MM.1S (cell line): Measurements from ENCODE around the gene RRN3.
A peak's percentile ranks its signal among the peaks of the same experiment; 100 is the strongest.
"Not testable (repeated sequence)": the region's sequence is repeated elsewhere in the genome, so short reads cannot be mapped to it uniquely, and the experiment has no call there.

Source experiments
- DNase-seq: peaks from one replicate; pipeline ENCODE4 v3.0.0-alpha.2; 2015
- H2AFZ ChIP-seq: fragments of 300-600 bp; sonication (generic); 2 replicates; pipeline ENCODE4 v1.6.0; 2016; ENCODE audit warnings: antibody characterized with exemption, low read length
- H3F3A ChIP-seq: fragments of 300-600 bp; sonication (generic); 2 replicates; pipeline ENCODE4 v1.6.1; 2016; ENCODE audit warnings: mild to moderate bottlenecking, antibody characterized with exemption, low read length, moderate library complexity, mixed read lengths; ENCODE audit not compliant: insufficient read depth
- H3K27ac ChIP-seq: fragments of 300-600 bp; sonication (generic); 2 replicates; pipeline ENCODE4 v1.5.1; 2016; ENCODE audit warnings: mild to moderate bottlenecking, low read length
- H3K27me3 ChIP-seq: fragments of 300-600 bp; sonication (generic); replicated peaks from 2 replicates; pipeline ENCODE4 v1.6.0; 2016; ENCODE audit warnings: low read length; ENCODE audit not compliant: insufficient read depth
- H3K36me3 ChIP-seq: fragments of 300-600 bp; sonication (generic); replicated peaks from 2 replicates; pipeline ENCODE4 v1.6.1; 2016; ENCODE audit warnings: mild to moderate bottlenecking, low read length, mixed read lengths; ENCODE audit not compliant: insufficient read depth
- H3K4me1 ChIP-seq: fragments of 300-600 bp; sonication (generic); 2 replicates; pipeline ENCODE4 v1.6.1; 2016; ENCODE audit warnings: low read length, mixed read lengths
- H3K4me2 ChIP-seq: fragments of 300-600 bp; sonication (generic); 2 replicates; pipeline ENCODE4 v1.6.0; 2016; ENCODE audit warnings: low read depth, low read length
- H3K4me3 ChIP-seq: fragments of 300-600 bp; sonication (generic); 2 replicates; pipeline ENCODE4 v1.5.1; 2016; ENCODE audit warnings: low read length, mixed read lengths
- H3K79me2 ChIP-seq: fragments of 300-600 bp; sonication (generic); 2 replicates; pipeline ENCODE4 v1.6.1; 2016; ENCODE audit warnings: mixed run types, low read length, mixed read lengths
- H3K9ac ChIP-seq: fragments of 300-600 bp; sonication (generic); 2 replicates; pipeline ENCODE4 v1.6.1; 2016; ENCODE audit warnings: low read length, mixed read lengths
- H3K9me2 ChIP-seq: fragments of 300-600 bp; sonication (generic); replicated peaks from 2 replicates; pipeline ENCODE4 v1.6.1; 2016; ENCODE audit warnings: mild to moderate bottlenecking, low read length, mixed read lengths; ENCODE audit not compliant: insufficient read depth
- H3K9me3 ChIP-seq: fragments of 300-600 bp; sonication (generic); replicated peaks from 2 replicates; pipeline ENCODE4 v1.6.1; 2016; ENCODE audit warnings: mild to moderate bottlenecking, low read length, mixed read lengths; ENCODE audit not compliant: insufficient read depth
- H4K20me1 ChIP-seq: fragments of 300-600 bp; sonication (generic); 2 replicates; pipeline ENCODE4 v1.6.1; 2016; ENCODE audit warnings: mild to moderate bottlenecking, low read length, moderate library complexity, mixed read lengths; ENCODE audit not compliant: insufficient read depth
- TF ChIP-seq, protein P1 (sequence below): fragments of 300-600 bp; sonication (generic); IDR thresholded peaks from 2 replicates; pipeline ENCODE4 v1.5.1; 2016; ENCODE audit warnings: antibody characterized with exemption, low read length, mixed read lengths

The RRN3 gene

DNA sequence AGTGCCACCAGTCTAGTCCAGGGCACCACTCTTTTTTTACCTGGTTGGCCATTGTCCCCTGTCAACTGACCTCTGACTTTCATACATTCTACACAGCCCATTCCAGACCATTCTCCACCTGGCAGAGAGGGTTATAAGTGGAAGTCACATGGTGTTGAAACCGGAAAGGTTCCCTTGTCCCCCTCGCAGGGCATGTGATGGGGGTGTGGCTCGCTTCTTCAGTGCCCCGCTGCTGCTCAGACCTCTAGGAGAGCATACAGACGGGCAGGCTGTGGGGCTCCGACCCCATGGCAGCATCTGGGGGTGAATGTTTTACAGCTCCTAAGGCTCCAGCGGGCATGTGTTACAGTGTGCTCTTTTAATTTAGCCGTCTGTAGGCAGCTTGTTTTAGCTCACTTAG, 67.0 kb downstream of the RRN3 start:
- H4K20me1 ChIP-seq, H2AFZ ChIP-seq: not testable (repeated sequence)

DNA sequence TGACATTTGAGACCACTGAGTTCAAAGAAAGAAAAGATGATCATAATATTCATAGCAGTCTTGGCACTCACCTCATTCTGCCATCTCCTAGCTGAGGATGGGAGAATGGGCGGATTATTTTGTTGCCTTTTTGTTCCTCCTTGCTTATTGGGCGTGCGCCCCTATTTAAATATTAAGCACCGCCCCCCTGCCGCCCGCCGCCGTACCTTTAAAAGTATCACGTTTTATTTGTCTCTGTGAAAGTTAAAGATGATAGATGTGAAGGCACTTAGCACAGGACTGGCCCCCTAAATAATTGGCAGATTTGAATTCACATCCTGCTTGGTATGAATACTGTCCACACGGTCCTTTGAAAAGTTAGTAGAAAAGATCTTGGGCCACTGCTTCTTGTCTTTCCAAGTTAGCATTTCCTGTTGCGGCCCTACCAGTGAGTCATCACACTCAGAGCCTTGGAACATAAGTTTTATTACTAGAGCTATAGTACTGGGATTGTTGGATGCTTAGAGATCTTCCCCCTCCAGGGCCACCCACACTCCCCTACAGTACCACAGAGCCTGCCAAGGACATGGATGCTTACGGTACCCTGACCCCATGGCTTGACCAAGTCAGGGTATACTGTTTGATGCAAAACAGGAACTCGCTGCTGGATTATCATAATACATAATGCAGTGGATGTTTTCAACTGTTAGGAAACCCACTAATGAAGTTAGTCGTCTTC, 68.7 kb downstream of the RRN3 start:
- H3K4me1 ChIP-seq, H3K9me2 ChIP-seq, H3K27me3 ChIP-seq, H3K9ac ChIP-seq, H3K79me2 ChIP-seq, H3K36me3 ChIP-seq, H2AFZ ChIP-seq, H3K4me3 ChIP-seq, DNase-seq, H3K27ac ChIP-seq, H3K4me2 ChIP-seq, H3F3A ChIP-seq, H3K9me3 ChIP-seq, H4K20me1 ChIP-seq: not testable (repeated sequence)

More for the DNA sequence above, 67.0 kb downstream of the RRN3 start:
- not testable (repeated sequence) for H3K36me3 ChIP-seq, H3K27me3 ChIP-seq, H3K4me2 ChIP-seq, H3K4me1 ChIP-seq, H3K4me3 ChIP-seq, H3K9ac ChIP-seq, DNase-seq, H3K79me2 ChIP-seq, H3K9me2 ChIP-seq, H3K9me3 ChIP-seq, H3K27ac ChIP-seq, H3F3A ChIP-seq

DNA sequence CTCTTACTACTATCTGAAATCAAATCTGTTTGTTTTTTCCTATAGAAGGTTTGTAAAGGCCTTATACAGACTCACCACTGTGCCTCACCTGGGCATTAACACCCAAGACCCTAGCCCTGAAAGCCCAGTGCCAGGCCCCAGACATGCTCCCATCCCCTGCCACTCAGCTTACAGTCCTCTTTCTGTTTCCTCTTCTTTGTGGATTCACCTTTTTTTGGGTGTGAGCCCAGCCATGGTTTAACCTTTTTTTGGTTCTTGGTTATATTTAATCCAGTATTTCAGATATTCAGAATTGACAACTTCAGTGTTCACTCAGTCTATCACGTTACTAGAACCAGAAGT, 69.2 kb downstream of the RRN3 start:
- H3K9me2 ChIP-seq, H3K79me2 ChIP-seq, H3K9me3 ChIP-seq, H3K36me3 ChIP-seq, H3K4me3 ChIP-seq, H3F3A ChIP-seq, H3K9ac ChIP-seq, H4K20me1 ChIP-seq, H3K27me3 ChIP-seq, H3K4me1 ChIP-seq, H3K27ac ChIP-seq, H3K4me2 ChIP-seq, DNase-seq, H2AFZ ChIP-seq: not testable (repeated sequence)

- not testable (repeated sequence) for H3K36me3 ChIP-seq, H3K27ac ChIP-seq
These were observed 70.5 kb downstream of the RRN3 start for GRCh38 chr16:15023381-15024077.

DNA sequence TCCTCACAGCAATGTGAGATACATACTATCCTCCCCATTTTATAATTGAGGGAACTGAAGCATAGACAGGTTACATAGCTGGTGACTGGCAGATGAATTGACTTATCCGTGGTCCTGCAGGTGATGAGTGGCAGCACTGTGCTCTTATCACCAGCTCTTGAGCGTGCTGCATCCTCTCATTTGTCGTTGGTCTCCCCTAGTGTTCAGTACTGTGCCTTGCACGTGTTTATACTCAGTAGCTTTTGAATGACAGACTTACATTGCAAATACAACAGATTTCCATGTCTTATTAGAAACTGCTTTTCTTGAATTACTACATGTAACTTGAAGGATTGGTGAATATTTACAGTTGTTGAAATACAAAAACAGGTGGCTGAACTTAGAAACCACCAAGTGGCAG, 71.9 kb downstream of the RRN3 start:
- peak; percentile 75 for DNase-seq
- not testable (repeated sequence) for H3K9me3 ChIP-seq, H3K9ac ChIP-seq, H3K27ac ChIP-seq, H3K4me2 ChIP-seq, H3K9me2 ChIP-seq, H3F3A ChIP-seq, H3K4me3 ChIP-seq, H4K20me1 ChIP-seq, H2AFZ ChIP-seq, H3K4me1 ChIP-seq, H3K79me2 ChIP-seq, H3K36me3 ChIP-seq, H3K27me3 ChIP-seq
- TF ChIP-seq, protein P1, sequence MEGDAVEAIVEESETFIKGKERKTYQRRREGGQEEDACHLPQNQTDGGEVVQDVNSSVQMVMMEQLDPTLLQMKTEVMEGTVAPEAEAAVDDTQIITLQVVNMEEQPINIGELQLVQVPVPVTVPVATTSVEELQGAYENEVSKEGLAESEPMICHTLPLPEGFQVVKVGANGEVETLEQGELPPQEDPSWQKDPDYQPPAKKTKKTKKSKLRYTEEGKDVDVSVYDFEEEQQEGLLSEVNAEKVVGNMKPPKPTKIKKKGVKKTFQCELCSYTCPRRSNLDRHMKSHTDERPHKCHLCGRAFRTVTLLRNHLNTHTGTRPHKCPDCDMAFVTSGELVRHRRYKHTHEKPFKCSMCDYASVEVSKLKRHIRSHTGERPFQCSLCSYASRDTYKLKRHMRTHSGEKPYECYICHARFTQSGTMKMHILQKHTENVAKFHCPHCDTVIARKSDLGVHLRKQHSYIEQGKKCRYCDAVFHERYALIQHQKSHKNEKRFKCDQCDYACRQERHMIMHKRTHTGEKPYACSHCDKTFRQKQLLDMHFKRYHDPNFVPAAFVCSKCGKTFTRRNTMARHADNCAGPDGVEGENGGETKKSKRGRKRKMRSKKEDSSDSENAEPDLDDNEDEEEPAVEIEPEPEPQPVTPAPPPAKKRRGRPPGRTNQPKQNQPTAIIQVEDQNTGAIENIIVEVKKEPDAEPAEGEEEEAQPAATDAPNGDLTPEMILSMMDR = peak; percentile 42

More at GRCh38 chr16:15023381-15024077, 70.5 kb downstream of the RRN3 start:
- DNase-seq, H3K79me2 ChIP-seq, H3K4me1 ChIP-seq, H3K4me3 ChIP-seq, H3K9me3 ChIP-seq, H4K20me1 ChIP-seq, H2AFZ ChIP-seq, H3K9me2 ChIP-seq, H3K27me3 ChIP-seq, H3K9ac ChIP-seq, H3F3A ChIP-seq, H3K4me2 ChIP-seq: not testable (repeated sequence)

- not testable (repeated sequence) for H3K36me3 ChIP-seq, H4K20me1 ChIP-seq, H3K27ac ChIP-seq, H3K27me3 ChIP-seq, H2AFZ ChIP-seq, H3K4me2 ChIP-seq, H3K4me1 ChIP-seq, H3K9me2 ChIP-seq, H3K9ac ChIP-seq, DNase-seq, H3K9me3 ChIP-seq, H3K4me3 ChIP-seq, H3K79me2 ChIP-seq, H3F3A ChIP-seq
These were observed 72.6 kb downstream of the RRN3 start for GRCh38 chr16:15021429-15021828.

GRCh38 chr16:15016951-15017580, 77.0 kb downstream of the RRN3 start:
- H3K79me2 ChIP-seq, H4K20me1 ChIP-seq, H3K4me2 ChIP-seq, H3K4me1 ChIP-seq, H2AFZ ChIP-seq, H3K36me3 ChIP-seq, H3K27ac ChIP-seq, DNase-seq, H3K27me3 ChIP-seq, H3K9me3 ChIP-seq, H3K9ac ChIP-seq, H3K4me3 ChIP-seq, H3K9me2 ChIP-seq, H3F3A ChIP-seq: not testable (repeated sequence)
